ENCODE measurements around the gene PRKCZ.

PRKCZ gene

DNA sequence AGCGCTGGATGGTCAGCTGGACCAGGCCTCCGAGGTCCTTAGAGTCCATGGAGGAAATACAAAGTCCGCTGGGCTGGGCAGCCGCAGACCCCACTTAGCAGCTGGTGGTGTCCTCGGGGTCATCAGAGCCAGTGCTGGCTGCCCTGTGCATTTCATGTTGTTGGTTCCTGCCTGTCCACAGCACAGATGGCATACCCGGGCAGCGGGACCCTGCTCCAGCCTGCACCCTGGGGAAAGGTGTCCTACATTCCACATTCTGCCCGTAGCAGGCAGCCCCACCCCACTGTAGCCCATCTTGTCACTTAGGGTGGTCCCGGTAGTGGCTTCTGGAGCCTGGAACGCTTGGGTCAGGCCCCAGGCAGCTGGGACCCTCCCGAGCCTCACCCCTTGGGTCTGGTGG lies 19.8 kb downstream of the PRKCZ start:
- in situ Hi-C loops (cut with HindIII; ENCODE audit: low sequenced_read_pairs): no loop called here
- TF ChIP-seq, protein P1, sequence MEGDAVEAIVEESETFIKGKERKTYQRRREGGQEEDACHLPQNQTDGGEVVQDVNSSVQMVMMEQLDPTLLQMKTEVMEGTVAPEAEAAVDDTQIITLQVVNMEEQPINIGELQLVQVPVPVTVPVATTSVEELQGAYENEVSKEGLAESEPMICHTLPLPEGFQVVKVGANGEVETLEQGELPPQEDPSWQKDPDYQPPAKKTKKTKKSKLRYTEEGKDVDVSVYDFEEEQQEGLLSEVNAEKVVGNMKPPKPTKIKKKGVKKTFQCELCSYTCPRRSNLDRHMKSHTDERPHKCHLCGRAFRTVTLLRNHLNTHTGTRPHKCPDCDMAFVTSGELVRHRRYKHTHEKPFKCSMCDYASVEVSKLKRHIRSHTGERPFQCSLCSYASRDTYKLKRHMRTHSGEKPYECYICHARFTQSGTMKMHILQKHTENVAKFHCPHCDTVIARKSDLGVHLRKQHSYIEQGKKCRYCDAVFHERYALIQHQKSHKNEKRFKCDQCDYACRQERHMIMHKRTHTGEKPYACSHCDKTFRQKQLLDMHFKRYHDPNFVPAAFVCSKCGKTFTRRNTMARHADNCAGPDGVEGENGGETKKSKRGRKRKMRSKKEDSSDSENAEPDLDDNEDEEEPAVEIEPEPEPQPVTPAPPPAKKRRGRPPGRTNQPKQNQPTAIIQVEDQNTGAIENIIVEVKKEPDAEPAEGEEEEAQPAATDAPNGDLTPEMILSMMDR (IDR thresholded peaks at IDR 0.05; ENCODE audit: low read depth, low read length): no peak
- no peak for DNase-seq (ENCODE audit: low read depth, low spot score)
- H3K4me3 ChIP-seq (ENCODE audit: low read depth, low read length): no peak overlapping the region

DNA sequence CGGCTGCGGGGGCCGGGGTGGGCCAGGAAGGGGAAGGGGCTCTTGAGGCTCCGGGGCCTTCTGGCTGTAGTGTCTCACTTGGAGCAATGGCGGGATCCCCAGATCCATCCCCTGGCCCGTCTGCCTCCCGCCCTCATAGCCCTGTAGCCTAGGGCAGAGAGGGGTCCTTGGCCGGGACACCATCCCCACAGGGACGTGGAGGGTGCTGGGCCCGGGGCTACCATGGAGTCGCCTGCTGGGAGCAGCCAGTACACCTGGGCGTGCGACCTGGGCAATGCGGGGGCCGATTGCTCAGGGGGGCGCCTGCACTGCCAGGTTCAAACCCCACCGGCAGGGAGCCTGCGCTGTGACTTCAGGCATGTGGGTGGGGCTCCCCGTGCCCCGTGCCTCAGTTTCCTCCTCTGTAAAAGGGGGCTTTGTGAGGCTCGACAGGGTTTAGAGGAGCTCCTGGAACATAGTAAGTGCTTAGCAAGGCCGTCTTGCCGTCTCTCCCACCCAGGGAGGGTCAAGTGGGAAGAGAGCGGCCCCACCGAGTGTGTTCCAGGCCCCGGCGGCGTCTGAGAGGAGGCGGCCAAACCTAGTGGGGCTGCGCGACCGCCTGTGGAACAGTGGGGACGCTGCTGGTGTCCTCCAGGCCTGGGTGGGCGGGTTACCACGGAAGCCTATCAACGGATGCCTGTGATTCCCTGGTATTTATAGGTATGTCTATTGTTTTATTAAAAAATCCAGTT lies 20.8 kb downstream of the PRKCZ start:
- no peak overlapping the region for H3K4me3 ChIP-seq (ENCODE audit: low read depth, low read length)
- TF ChIP-seq, protein P1 (IDR thresholded peaks at IDR 0.05; ENCODE audit: low read depth, low read length): no peak
- in situ Hi-C loops (cut with HindIII; ENCODE audit: low sequenced_read_pairs): no loop called here

DNA sequence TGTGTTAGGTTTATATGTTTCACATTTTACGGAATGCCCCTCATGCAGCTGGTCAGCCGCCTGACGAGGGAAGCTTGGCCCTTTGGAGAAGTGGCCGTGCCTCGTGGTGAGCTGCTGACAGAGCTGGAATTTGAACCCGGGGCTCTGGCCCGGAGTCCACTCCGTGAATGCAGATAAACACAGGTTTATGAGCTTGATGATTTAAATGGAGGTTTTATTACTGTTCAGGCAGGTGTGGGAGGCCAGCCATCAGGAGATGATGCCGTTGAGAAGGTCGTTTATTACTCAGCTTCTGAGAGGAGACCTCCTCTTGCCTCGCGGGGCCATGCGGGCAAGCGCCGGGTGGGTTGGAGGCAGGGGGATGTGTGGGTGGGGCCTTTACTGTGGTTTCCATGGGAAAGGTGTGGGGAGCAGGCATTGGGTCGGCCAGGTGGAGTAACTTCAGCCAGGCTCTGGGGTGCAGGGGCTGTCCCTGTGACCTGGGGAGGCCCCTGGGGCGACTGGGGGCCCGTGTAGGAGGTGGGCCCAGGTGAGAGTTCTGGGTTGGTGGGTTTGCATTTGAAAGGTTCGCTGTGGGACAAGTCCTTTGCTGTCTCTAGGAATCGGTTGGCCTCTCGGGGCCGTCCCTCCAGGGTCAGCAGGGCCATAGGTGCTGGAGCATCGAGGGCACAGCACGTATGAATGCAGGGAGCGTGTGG lies 22.0 kb downstream of the PRKCZ start:
- in situ Hi-C loops (cut with HindIII; ENCODE audit: low sequenced_read_pairs): no loop called here
- no peak overlapping the region for H3K4me3 ChIP-seq (ENCODE audit: low read depth, low read length)
- DNase-seq (ENCODE audit: low read depth, low spot score): no peak
- TF ChIP-seq, protein P1 (IDR thresholded peaks at IDR 0.05; ENCODE audit: low read depth, low read length): no peak

More for the DNA sequence above, 20.8 kb downstream of the PRKCZ start:
- DNase-seq (ENCODE audit: low read depth, low spot score): no peak

DNA sequence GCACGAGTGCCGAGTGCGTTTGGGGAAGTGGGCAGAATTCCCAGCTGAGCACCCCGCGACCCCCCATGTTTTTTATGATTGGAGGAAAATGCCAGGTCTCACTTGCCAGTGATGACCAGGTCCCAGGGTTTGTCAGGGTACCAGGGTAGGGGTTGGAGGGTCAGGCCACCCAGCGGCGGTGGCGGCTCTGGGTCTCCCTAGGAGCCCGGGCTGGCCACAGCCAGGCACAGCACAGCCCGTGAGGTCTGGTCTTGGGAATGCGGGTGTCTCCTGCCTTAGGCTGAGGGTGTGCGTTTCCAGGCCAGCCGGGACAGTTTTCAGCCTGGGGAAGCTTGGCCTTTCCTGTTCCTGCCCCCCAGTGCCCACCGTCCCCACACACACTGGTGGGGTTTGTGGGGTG lies 22.7 kb downstream of the PRKCZ start:
- DNase-seq (ENCODE audit: low read depth, low spot score): no peak
- TF ChIP-seq, protein P1 (IDR thresholded peaks at IDR 0.05; ENCODE audit: low read depth, low read length): no peak
- H3K4me3 ChIP-seq (ENCODE audit: low read depth, low read length): no peak overlapping the region
- in situ Hi-C loops (cut with HindIII; ENCODE audit: low sequenced_read_pairs): no loop called here

DNA sequence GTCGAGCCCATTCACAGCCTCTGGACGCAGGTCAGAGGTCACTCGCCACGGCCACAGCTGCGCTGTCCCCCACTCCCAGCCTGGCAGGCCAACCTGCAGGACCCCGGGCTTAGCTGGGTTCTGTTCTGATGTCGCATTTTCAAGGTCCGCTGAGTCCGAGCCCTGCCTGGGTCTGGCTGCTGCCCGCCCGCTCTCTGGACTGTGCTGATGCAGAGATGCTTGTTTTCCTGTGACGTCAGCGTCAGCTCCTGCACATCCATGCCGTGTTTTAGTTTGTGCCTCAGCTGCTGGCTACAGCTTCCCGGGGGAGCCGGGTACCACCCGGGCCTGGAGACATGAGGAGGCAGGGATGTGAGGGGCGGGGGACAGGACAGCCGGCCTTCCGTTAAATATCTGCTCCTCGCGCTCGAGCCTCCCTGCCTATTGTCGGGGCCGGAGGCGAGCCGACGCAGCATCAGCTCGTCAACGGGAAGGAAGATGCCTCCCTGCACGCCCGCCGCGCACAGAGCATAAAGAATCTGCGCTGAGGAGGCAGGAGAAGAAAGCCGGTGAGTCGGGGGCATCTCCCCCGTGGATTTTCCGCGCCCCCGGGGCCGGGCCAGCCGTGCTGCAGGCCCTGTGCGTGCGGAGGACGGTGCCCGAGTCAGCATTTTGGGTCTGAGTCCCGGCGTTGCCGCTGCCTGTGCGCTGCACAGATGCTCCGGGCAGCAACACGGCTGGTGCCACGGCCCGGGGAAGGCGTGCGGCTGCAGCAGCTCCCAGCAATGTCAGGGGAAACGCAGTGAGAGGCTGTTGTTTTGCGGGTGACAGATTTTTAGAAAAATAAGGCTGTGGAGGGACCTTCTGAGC lies 23.4 kb downstream of the PRKCZ start:
- TF ChIP-seq, protein P1 (IDR thresholded peaks at IDR 0.05; ENCODE audit: low read depth, low read length): no peak
- peak overlapping the region; percentile 39 for H3K4me3 ChIP-seq (ENCODE audit: low read depth, low read length)

DNA sequence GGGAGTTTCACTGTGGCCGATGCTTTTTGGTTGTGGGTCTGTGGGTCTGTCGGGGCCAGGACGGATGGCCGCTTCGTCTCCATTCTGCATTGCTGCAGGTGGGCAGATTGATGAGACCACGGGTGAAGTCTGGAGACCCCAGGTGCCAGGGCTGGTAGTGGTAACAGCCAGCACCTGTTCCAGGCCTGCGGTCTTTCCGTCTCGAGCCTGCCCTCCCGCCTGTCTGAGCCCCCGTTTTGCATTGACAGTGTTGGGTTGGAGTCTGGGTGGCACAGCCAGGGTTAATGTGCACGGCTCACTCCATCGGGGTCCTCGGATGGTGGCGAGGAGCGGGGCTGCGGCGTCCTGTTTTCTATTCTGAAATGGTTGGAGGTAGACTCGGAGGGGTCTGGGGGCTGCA lies 24.2 kb downstream of the PRKCZ start:
- in situ Hi-C loops (cut with HindIII; ENCODE audit: low sequenced_read_pairs): no loop called here
- DNase-seq (ENCODE audit: low read depth, low spot score): no peak
- no peak overlapping the region for H3K4me3 ChIP-seq (ENCODE audit: low read depth, low read length)
- TF ChIP-seq, protein P1 (IDR thresholded peaks at IDR 0.05; ENCODE audit: low read depth, low read length): no peak

More for the DNA sequence above, 23.4 kb downstream of the PRKCZ start:
- in situ Hi-C loops (cut with HindIII; ENCODE audit: low sequenced_read_pairs): no loop called here
- DNase-seq (ENCODE audit: low read depth, low spot score): peak; percentile 51

All from astrocyte of the spinal cord (primary cell).